GM13976 (cell line): ENCODE measurements around the gene TTC7B.

Source experiments
- DNase-seq: peaks from one replicate; pipeline ENCODE4 v3.0.0; 2012; ENCODE audit warnings: low spot score
- in situ Hi-C: fragments of 300-500 bp; cut with MboI; formaldehyde crosslinking; loops from one replicate; pipeline ENCODE4 v1.12.0; 2022; ENCODE audit warnings: low sequenced_read_pairs, mixed read lengths, inconsistent platforms; ENCODE audit not compliant: unreplicated experiment
- TF ChIP-seq, protein P1 (sequence below): IDR thresholded peaks from 2 replicates; pipeline ENCODE4 v1.5.1; 2012; ENCODE audit warnings: borderline replicate concordance, mild to moderate bottlenecking; ENCODE audit not compliant: insufficient read depth; ENCODE audit errors: extremely low read depth, missing control alignments, control extremely low read depth

TTC7B gene

DNA sequence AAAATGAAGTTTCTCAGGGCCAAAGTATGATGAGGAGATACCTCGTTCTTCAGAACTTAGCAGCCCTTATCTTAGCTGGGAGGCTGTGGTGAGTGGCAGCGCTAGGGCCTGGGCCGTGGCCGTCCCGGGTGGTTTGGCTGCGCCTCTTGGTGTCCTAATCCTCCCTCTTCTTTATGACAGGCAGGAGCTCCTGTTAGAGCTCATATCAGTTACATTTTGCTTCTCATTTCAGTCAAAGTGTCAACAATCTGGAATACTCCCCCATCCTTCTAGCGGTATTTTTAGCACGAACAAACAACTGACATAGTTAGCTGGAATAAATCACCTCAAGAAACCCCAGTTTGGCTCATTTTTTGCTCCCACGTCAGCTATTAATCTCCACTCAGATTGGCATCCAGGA, 188.8 kb downstream of the TTC7B start:
- in situ Hi-C loops, result no loop called here
- TF ChIP-seq, protein P1, sequence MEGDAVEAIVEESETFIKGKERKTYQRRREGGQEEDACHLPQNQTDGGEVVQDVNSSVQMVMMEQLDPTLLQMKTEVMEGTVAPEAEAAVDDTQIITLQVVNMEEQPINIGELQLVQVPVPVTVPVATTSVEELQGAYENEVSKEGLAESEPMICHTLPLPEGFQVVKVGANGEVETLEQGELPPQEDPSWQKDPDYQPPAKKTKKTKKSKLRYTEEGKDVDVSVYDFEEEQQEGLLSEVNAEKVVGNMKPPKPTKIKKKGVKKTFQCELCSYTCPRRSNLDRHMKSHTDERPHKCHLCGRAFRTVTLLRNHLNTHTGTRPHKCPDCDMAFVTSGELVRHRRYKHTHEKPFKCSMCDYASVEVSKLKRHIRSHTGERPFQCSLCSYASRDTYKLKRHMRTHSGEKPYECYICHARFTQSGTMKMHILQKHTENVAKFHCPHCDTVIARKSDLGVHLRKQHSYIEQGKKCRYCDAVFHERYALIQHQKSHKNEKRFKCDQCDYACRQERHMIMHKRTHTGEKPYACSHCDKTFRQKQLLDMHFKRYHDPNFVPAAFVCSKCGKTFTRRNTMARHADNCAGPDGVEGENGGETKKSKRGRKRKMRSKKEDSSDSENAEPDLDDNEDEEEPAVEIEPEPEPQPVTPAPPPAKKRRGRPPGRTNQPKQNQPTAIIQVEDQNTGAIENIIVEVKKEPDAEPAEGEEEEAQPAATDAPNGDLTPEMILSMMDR, result no peak
- DNase-seq, result no peak

DNA sequence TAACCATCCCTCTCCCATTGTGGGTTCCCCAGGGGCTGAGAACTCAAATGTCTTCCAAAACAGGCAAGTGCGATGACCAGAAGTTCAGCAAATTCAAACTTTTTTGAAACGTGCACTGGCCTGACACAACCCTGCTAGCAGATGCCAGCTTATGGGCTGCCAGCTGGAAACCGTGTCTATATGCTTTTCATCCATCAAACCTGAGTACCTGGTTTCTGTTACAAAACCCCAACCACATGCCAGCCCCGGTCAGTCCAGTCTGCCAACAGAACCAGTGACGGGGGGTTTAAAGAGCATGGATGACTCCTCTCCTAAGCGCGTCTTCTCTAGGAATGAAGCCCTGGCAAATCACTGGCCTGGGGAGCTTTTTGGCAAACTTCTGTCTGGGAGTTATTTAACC, 189.7 kb downstream of the TTC7B start:
- DNase-seq, result no peak
- TF ChIP-seq, protein P1, result no peak
- in situ Hi-C loops, result no loop called here

DNA sequence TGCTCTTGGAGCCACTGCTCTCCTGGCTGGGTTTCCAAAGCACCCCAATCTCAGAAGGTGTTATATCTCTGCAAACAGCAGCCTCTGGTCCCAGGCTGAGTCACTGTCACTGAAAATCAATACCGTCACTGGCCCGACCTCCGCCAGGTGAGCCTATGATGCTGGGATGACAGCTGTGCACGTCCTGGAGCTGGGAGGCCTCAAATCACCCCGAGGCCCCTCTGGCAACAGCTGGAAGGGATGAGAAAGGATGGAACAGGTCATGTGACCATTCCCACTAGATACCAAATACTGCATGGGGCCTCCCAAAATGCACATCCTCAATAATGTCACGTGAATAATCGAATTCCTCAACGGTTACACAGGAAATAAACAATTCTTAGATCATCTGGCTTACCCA, 190.8 kb downstream of the TTC7B start:
- TF ChIP-seq, protein P1, result no peak
- no peak for DNase-seq
- in situ Hi-C loops, result no loop called here

DNA sequence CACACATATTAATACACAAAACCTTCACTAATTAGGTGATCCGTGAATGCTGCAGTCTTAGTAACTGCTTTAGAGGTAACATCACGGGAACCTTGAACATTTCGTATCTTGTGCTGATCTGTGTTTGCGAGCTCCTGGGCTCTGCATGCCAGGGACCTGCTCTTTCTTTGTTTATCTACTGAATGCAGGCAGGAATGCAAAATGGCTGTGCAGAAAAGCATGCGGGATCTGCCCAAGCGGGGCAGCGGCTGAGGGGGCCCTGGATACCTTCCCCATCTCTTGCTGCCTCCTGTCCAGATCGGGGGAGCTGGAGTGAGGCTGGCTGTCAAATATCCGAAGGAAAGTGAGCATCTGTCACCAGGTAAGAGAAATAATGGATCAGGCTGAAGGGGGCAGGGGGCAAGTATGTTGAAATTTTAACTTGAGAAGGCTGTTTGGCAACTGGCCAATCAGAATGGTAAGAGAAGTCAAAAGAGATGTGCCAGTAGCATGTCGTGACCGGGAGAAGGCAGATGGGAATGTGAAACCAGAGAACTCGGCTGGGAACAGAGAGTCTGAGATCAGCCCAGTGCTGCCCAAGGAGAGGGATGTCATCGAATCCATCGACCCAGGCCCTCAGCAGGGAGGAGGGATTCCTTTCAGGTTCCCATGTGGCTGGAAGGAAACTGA, 191.4 kb downstream of the TTC7B start:
- in situ Hi-C loops, result no loop called here
- TF ChIP-seq, protein P1, result no peak
- no peak for DNase-seq

DNA sequence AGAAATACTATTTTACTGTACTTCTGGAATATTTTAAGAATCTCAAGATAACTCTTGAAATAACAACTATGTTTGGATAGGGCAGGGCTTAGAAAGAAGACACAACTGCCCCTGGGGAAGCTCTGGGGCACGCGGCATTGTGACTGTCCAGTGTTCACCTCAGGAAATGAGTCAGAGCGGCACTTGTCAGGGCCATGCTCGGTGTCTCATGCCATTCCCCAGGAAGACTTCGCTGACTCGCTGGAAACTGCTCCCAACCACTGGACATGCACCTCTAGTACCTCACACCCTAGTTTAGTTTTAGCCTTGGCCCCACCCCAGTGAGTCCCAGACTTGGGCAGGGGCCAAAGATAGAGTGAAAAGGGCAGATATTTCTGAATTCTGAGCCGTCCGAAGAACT, 192.0 kb downstream of the TTC7B start:
- TF ChIP-seq, protein P1, result no peak
- in situ Hi-C loops, result no loop called here
- DNase-seq, result no peak

DNA sequence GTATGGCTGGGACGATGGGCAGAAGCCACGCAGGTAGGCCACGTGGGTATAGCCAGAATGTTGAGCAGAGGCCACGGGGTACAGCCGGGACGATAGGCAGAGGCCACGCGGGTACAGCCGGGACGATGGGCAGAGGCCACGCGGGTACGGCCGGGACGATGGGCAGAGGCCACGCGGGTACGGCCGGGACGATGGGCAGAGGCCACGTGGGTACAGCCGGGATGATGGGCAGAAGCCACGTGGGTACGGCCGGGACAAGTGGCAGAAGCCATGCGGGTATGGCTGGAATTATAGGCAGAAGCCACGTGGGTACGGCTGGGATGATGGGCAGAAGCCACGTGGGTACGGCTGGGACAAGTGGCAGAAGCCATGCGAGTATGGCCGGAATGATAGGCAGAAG, 195.0 kb downstream of the TTC7B start:
- TF ChIP-seq, protein P1, result no peak
- in situ Hi-C loops, result no loop called here
- DNase-seq, result no peak

DNA sequence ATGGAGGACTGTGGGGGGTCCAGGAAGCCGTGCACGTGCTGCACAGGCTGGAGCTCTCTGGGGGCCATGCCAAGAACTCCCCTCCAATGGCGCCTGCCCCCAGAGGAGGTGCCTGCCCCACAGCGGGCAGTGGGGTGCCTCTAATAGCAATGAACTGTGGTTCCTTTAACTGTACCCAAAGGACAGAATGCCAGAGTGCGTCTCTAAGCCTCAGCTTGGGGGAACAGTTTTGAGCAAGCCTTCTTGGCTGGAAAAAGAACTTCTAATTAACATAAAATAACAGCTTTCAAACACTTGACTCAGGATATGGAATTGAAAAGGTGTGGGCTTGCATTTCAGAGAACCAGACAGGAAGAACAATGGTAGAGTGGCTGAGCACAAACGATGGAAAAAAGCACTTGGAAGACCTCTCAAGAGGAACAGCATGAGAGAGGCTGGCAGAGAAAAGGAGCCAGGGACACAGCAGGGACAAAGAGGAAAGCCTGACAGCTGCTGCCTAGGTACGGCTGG, 195.6 kb downstream of the TTC7B start:
- TF ChIP-seq, protein P1, result no peak
- in situ Hi-C loops, result no loop called here
- no peak for DNase-seq
